ENCODE results near the gene HHIPL1. TPM values are rescaled to one million over a fixed set of nuclear protein-coding genes. Genes with fewer than 3 reads are reported as not detected.

The HHIPL1 gene
- total and polyA plus RNA-seq, 2 donors (not counting 3 experiments of a cell fraction or from before 2014, with no cell fraction given) = 1.3 to 2.1 TPM

GRCh38 chr14:99716850-99717681 is 72.1 kb downstream of the HHIPL1 start:
- dilution Hi-C loops (cut with MboI; ENCODE audit: extremely low pct_ligation_motif_present, low sequenced_read_pairs) (no loop called here), intact Hi-C loops (cut with micrococcal nuclease) (no loop called here)
- POLR2A ChIA-PET = no interaction called here
- FAIRE-seq (no peak), DNase-seq (ENCODE audit: low read depth, low spot score) (no peak)
- Histone ChIP-seq H3K4me3 (replicated peaks in 1 of 3; ENCODE audit: insufficient read depth in 1 of 3, low read depth in 1 of 3, low read length in 3 of 3) (no peak overlapping the region), H3K27ac (ENCODE audit: insufficient read depth, low read depth, low read length) (no peak overlapping the region), H4K20me1 (replicated peaks; ENCODE audit: control insufficient read depth, extremely low read depth, insufficient read depth, low read length) (no peaks in the 10 kb centered on the region), H3K9ac (replicated peaks; ENCODE audit: extremely low read depth, insufficient read depth, low read length) (no peak overlapping the region), H3K4me2 (ENCODE audit: insufficient read depth, low read length) (no peak overlapping the region), H3K4me1 (ENCODE audit: control insufficient read depth, extremely low read depth, insufficient read depth, low read length) (no peaks in the 10 kb centered on the region), H3K36me3 (ENCODE audit: control insufficient read depth in 2 of 2, extremely low read depth in 1 of 2, insufficient read depth in 2 of 2, low read length in 2 of 2) (no peaks in the 10 kb centered on the region), H3K27me3 (ENCODE audit: control insufficient read depth in 2 of 2, insufficient read depth in 2 of 2, low read length in 2 of 2) (peaks cover 2 to 6% of the 10 kb centered on the region in 2 experiments), H3K9me1 (replicated peaks; ENCODE audit: control insufficient read depth, extremely low read depth, insufficient read depth, low read length) (no peaks in the 10 kb centered on the region), H2AFZ (ENCODE audit: low read depth, low read length) (no peak overlapping the region), H3K9me3 (replicated peaks; ENCODE audit: control insufficient read depth, insufficient read depth, low read length) (no peaks in the 10 kb centered on the region), H3K79me2 (ENCODE audit: control insufficient read depth, insufficient read depth, low read length) (no peaks in the 10 kb centered on the region)
- CTCF ChIA-PET = interaction anchor here (0.9 to 1.7 kb wide), 4 partner anchors 10 to 182 kb away, joined by 3 to 6 read pairs (median 4); partner anchors contain the start of gene EML1
- BruUV-seq (replicated peaks) = no TSS peak
- TF ChIP-seq EZH2 (IDR thresholded peaks at IDR 0.05; ENCODE audit: borderline replicate concordance, low read depth, low read length, severe bottlenecking) = no peak
- TF ChIP-seq CTCF (IDR thresholded peaks at IDR 0.05; ENCODE audit: extremely low read depth in 1 of 2, insufficient read depth in 1 of 2, low read depth in 1 of 2, low read length in 2 of 2) = no peak
- no peak for TF ChIP-seq JUN (IDR thresholded peaks at IDR 0.05; ENCODE audit: borderline replicate concordance, insufficient read depth, insufficient read length, low read depth)
- TF ChIP-seq MYC (IDR thresholded peaks at IDR 0.05; ENCODE audit: low read depth, low read length) = no peak
- TF ChIP-seq MAX (IDR thresholded peaks at IDR 0.05; ENCODE audit: insufficient read depth, insufficient read length) = no peak
- TF ChIP-seq POLR2A (IDR thresholded peaks at IDR 0.05; ENCODE audit: low read depth, low read length) = no peak
- no peak for TF ChIP-seq GATA2 (IDR thresholded peaks at IDR 0.05; ENCODE audit: insufficient read depth, insufficient read length, low read depth, low read length)
- no peak for TF ChIP-seq FOS (IDR thresholded peaks at IDR 0.05; ENCODE audit: borderline replicate concordance, insufficient read depth, low read length)
- TF ChIP-seq POLR2AphosphoS5 (IDR thresholded peaks at IDR 0.05; ENCODE audit: insufficient read depth, low read depth, low read length) = no peak

Measured in endothelial cell of umbilical vein (primary cell).